Activated CD4-positive, alpha-beta memory T cell treated with anti-CD3 and anti-CD28 coated beads for 36 hours (primary cell): ENCODE data around the gene CUZD1. TPM values are rescaled to one million over a fixed set of nuclear protein-coding genes. Genes with fewer than 3 reads are reported as not detected.
"Not testable (repeated sequence)": the region's sequence is repeated elsewhere in the genome, so short reads cannot be mapped to it uniquely, and the experiment has no call there.

Experiments used
- CTCF ChIA-PET: fragments of 350-600 bp; sonication (Branson Sonifier 250); formaldehyde crosslinking; loops from one replicate; lab custom pipeline; 2021; ENCODE audit warnings: antibody characterized with exemption, inconsistent platforms; lab: Charles Lee
- POLR2A ChIA-PET: fragments of 350-600 bp; sonication (Branson Sonifier 250); formaldehyde crosslinking; loops from one replicate; lab custom pipeline; 2021; ENCODE audit warnings: antibody characterized with exemption; lab: Charles Lee
- DNase-seq: peaks from one replicate; pipeline ENCODE4 v3.0.0-alpha.2; 2020
- H3K27ac Mint-ChIP-seq: one replicate; pipeline ENCODE4 v1.8.0; 2021; ENCODE audit warnings: mixed read lengths
- H3K27me3 Mint-ChIP-seq: one replicate; pipeline ENCODE4 v1.8.0; 2021; ENCODE audit warnings: mixed read lengths
- H3K36me3 Mint-ChIP-seq: one replicate; pipeline ENCODE4 v1.8.0; 2021; ENCODE audit warnings: mixed read lengths
- H3K4me1 Mint-ChIP-seq: one replicate; pipeline ENCODE4 v1.8.0; 2021; ENCODE audit warnings: low read depth, mixed read lengths
- H3K4me3 Mint-ChIP-seq: one replicate; pipeline ENCODE4 v1.8.0; 2021; ENCODE audit warnings: mild to moderate bottlenecking, mixed read lengths
- H3K9me3 Mint-ChIP-seq: one replicate; pipeline ENCODE4 v1.8.0; 2021; ENCODE audit warnings: mixed read lengths
- intact Hi-C: fragments of 100-400 bp; cut with micrococcal nuclease; formaldehyde crosslinking; loops from one replicate; pipeline ENCODE4 v1.15.1; 2023
- total RNA-seq, 2 experiments: library from RNA; stranded (reverse); gene quantifications; one replicate each; pipeline ENCODE4 v1.2.3, GENCODE V29; 2021

CUZD1 gene
- 1 to 10 TPM; 1.0 to 1.4 TPM for total RNA-seq

- no peaks in the 10 kb centered on the region for H3K27me3 Mint-ChIP-seq
- peaks cover 44% of the 10 kb centered on the region for H3K36me3 Mint-ChIP-seq
- POLR2A ChIA-PET: no interaction called here
- no peak within 1 kb of the TSS for H3K4me3 Mint-ChIP-seq
- no peak for DNase-seq
- CTCF ChIA-PET: no interaction called here
- H3K27ac Mint-ChIP-seq: no peak within 1 kb of the TSS
- H3K4me1 Mint-ChIP-seq: peaks cover 6% of the 10 kb centered on the region
- peaks cover 4% of the 10 kb centered on the region for H3K9me3 Mint-ChIP-seq
- intact Hi-C loops: no loop called here
Observed at GRCh38 chr10:122845783-122846332, at the start of gene CUZD1. TSS of gene CUZD1 (minus strand) at chr10:122845857. CDS start at chr10:122845843, 14 bp downstream.

- intact Hi-C loops: no loop called here
- H3K36me3 Mint-ChIP-seq: peaks cover 9% of the 10 kb centered on the region
- no peak overlapping the region for H3K4me3 Mint-ChIP-seq
- H3K27ac Mint-ChIP-seq: no peak overlapping the region
- H3K9me3 Mint-ChIP-seq: no peaks in the 10 kb centered on the region
- no peaks in the 10 kb centered on the region for H3K4me1 Mint-ChIP-seq
- ChIA-PET POLR2A (no interaction called here), CTCF (no interaction called here)
- DNase-seq: no peak
- no peaks in the 10 kb centered on the region for H3K27me3 Mint-ChIP-seq
Observed at GRCh38 chr10:122894261-122894944, 48.7 kb upstream of the CUZD1 start.

- peaks cover 22% of the 10 kb centered on the region for H3K4me1 Mint-ChIP-seq
- peaks cover 28% of the 10 kb centered on the region for H3K36me3 Mint-ChIP-seq
- DNase-seq: no peak
- ChIA-PET CTCF (no interaction called here), POLR2A (no interaction called here)
- no peaks in the 10 kb centered on the region for H3K9me3 Mint-ChIP-seq
- no peak overlapping the region for H3K4me3 Mint-ChIP-seq
- intact Hi-C loops: no loop called here
- H3K27me3 Mint-ChIP-seq: no peaks in the 10 kb centered on the region
- H3K27ac Mint-ChIP-seq: no peak overlapping the region
Observed at GRCh38 chr10:122884166-122884565, 38.5 kb upstream of the CUZD1 start.

- no peak for DNase-seq
- H3K27me3 Mint-ChIP-seq: no peaks in the 10 kb centered on the region
- H3K27ac Mint-ChIP-seq: peak overlapping the region; percentile 52
- no peak overlapping the region for H3K4me3 Mint-ChIP-seq
- POLR2A ChIA-PET: no interaction called here
- H3K9me3 Mint-ChIP-seq: no peaks in the 10 kb centered on the region
- intact Hi-C loops: no loop called here
- CTCF ChIA-PET: no interaction called here
- peaks cover 33% of the 10 kb centered on the region for H3K4me1 Mint-ChIP-seq
- peaks cover 24% of the 10 kb centered on the region for H3K36me3 Mint-ChIP-seq
Observed at GRCh38 chr10:122882766-122883165, 37.1 kb upstream of the CUZD1 start.

GRCh38 chr10:122879339-122880273 is 33.9 kb upstream of the CUZD1 start, which contains the start of gene FAM24B:
TSS of gene FAM24B (minus strand) at chr10:122879581. CDS start at chr10:122850515, 29,066 bp downstream.
- CTCF ChIA-PET: interaction anchor here (0.6 kb wide), 1 partner anchor 126 kb away, joined by 5 read pairs; no protein-coding TSS in a partner anchor
- Mint-ChIP-seq H3K9me3 (no peaks in the 10 kb centered on the region), H3K4me3 (peak within 1 kb of the TSS; percentile 86), H3K4me1 (peaks cover 52% of the 10 kb centered on the region), H3K27ac (peak within 1 kb of the TSS; percentile 82), H3K36me3 (peaks cover 28% of the 10 kb centered on the region), H3K27me3 (no peaks in the 10 kb centered on the region)
- POLR2A ChIA-PET: interaction anchor here (0.7 to 1.0 kb wide), 2 partner anchors 75 to 101 kb away, joined by 3 to 4 read pairs; partner anchors contain the start of gene PSTK
- intact Hi-C loops: loop anchor here (1.0 to 2.0 kb wide), 5 partner anchors 75 to 409 kb away; partner anchors contain the start of genes BUB3, C10orf88, IKZF5 and PSTK
- peak; percentile 95 for DNase-seq

GRCh38 chr10:122878799-122879338 is 33.2 kb upstream of the CUZD1 start:
- intact Hi-C loops: loop anchor here (1.0 to 2.0 kb wide), 4 partner anchors 75 to 276 kb away; partner anchors contain the start of genes BUB3, C10orf88, IKZF5 and PSTK
- Mint-ChIP-seq H3K27ac (peak overlapping the region; percentile 82), H3K27me3 (no peaks in the 10 kb centered on the region), H3K36me3 (peaks cover 26% of the 10 kb centered on the region), H3K4me3 (peak overlapping the region; percentile 86), H3K4me1 (peaks cover 57% of the 10 kb centered on the region), H3K9me3 (no peaks in the 10 kb centered on the region)
- ChIA-PET POLR2A (no interaction called here), CTCF (no interaction called here)
- no peak for DNase-seq

- no peaks in the 10 kb centered on the region for H3K27me3 Mint-ChIP-seq
- H3K9me3 Mint-ChIP-seq: no peaks in the 10 kb centered on the region
- no peak overlapping the region for H3K4me3 Mint-ChIP-seq
- intact Hi-C loops: no loop called here
- peaks cover 24% of the 10 kb centered on the region for H3K36me3 Mint-ChIP-seq
- H3K4me1 Mint-ChIP-seq: peaks cover 49% of the 10 kb centered on the region
- POLR2A ChIA-PET: no interaction called here
- no peak overlapping the region for H3K27ac Mint-ChIP-seq
- CTCF ChIA-PET: no interaction called here
- DNase-seq: peak; percentile 16
Observed at GRCh38 chr10:122877264-122877663, 31.6 kb upstream of the CUZD1 start.

- no peak overlapping the region for H3K4me3 Mint-ChIP-seq
- H3K27me3 Mint-ChIP-seq: no peaks in the 10 kb centered on the region
- H3K27ac Mint-ChIP-seq: no peak overlapping the region
- no peak for DNase-seq
- H3K36me3 Mint-ChIP-seq: peaks cover 28% of the 10 kb centered on the region
- intact Hi-C loops: no loop called here
- H3K9me3 Mint-ChIP-seq: peaks cover 4% of the 10 kb centered on the region
- POLR2A ChIA-PET: no interaction called here
- H3K4me1 Mint-ChIP-seq: peaks cover 51% of the 10 kb centered on the region
- CTCF ChIA-PET: no interaction called here
Observed at GRCh38 chr10:122876467-122876855, 30.8 kb upstream of the CUZD1 start.

- intact Hi-C loops: no loop called here
- peaks cover 4% of the 10 kb centered on the region for H3K9me3 Mint-ChIP-seq
Observed at GRCh38 chr10:122875843-122876466, 30.3 kb upstream of the CUZD1 start.

GRCh38 chr10:122871947-122872346 is 26.3 kb upstream of the CUZD1 start:
- H3K27ac Mint-ChIP-seq, H3K27me3 Mint-ChIP-seq, intact Hi-C loops, DNase-seq, H3K4me3 Mint-ChIP-seq, POLR2A ChIA-PET, CTCF ChIA-PET: not testable (repeated sequence)
- Mint-ChIP-seq H3K4me1 (peaks cover 29% of the 10 kb centered on the region), H3K36me3 (peaks cover 30% of the 10 kb centered on the region), H3K9me3 (peaks cover 11% of the 10 kb centered on the region)

More at GRCh38 chr10:122875843-122876466, 30.3 kb upstream of the CUZD1 start:
- H3K27ac Mint-ChIP-seq: no peak overlapping the region
- H3K4me3 Mint-ChIP-seq: no peak overlapping the region
- ChIA-PET POLR2A (no interaction called here), CTCF (no interaction called here)
- H3K27me3 Mint-ChIP-seq: no peaks in the 10 kb centered on the region
- DNase-seq: no peak
- H3K36me3 Mint-ChIP-seq: peaks cover 27% of the 10 kb centered on the region
- H3K4me1 Mint-ChIP-seq: peaks cover 48% of the 10 kb centered on the region

GRCh38 chr10:122868768-122869167 is 23.1 kb upstream of the CUZD1 start:
- POLR2A ChIA-PET, H3K27ac Mint-ChIP-seq, H3K27me3 Mint-ChIP-seq, DNase-seq, intact Hi-C loops, H3K4me3 Mint-ChIP-seq, CTCF ChIA-PET: not testable (repeated sequence)
- H3K36me3 Mint-ChIP-seq: peaks cover 21% of the 10 kb centered on the region
- peaks cover 11% of the 10 kb centered on the region for H3K9me3 Mint-ChIP-seq
- peaks cover 23% of the 10 kb centered on the region for H3K4me1 Mint-ChIP-seq
